ENCODE results near the gene KIAA1328.

DNA sequence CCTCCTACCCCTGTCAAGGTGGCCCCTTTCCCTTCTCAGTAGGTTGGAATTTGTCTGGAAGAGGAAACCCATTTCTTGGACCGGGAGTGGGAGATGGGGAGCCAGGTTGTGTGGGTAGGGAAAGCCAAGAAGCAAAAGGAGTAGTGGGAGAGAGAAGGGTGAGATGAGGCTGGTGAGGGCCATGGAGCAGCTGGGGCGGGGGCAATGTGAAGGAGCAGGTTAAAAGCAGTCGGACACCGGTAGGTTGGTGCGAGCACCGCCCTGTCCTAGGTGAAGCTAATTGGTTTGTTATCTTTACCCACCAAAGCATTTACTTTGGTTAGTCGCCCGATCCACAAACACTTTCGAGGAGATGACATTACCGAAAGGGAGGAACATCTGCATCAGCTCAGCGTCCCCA is 429.9 kb downstream of the KIAA1328 start:
- TF ChIP-seq, protein P1, sequence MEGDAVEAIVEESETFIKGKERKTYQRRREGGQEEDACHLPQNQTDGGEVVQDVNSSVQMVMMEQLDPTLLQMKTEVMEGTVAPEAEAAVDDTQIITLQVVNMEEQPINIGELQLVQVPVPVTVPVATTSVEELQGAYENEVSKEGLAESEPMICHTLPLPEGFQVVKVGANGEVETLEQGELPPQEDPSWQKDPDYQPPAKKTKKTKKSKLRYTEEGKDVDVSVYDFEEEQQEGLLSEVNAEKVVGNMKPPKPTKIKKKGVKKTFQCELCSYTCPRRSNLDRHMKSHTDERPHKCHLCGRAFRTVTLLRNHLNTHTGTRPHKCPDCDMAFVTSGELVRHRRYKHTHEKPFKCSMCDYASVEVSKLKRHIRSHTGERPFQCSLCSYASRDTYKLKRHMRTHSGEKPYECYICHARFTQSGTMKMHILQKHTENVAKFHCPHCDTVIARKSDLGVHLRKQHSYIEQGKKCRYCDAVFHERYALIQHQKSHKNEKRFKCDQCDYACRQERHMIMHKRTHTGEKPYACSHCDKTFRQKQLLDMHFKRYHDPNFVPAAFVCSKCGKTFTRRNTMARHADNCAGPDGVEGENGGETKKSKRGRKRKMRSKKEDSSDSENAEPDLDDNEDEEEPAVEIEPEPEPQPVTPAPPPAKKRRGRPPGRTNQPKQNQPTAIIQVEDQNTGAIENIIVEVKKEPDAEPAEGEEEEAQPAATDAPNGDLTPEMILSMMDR (IDR thresholded peaks at IDR 0.05): no peak
- TF ChIP-seq POLR2A (IDR thresholded peaks at IDR 0.05): no peak

Measured in vagina (tissue), 2 donors.